ENCODE results near the gene ZBTB38.

The ZBTB38 gene

GRCh38 chr3:141401573-141402475 lies 33.5 kb downstream of the ZBTB38 start:
- in situ Hi-C loops (cut with MboI; ENCODE audit: low sequenced_read_pairs) = no loop called here

- in situ Hi-C loops (cut with MboI; ENCODE audit: low sequenced_read_pairs) = no loop called here
Observed at GRCh38 chr3:141402476-141403171, 34.3 kb downstream of the ZBTB38 start.

- in situ Hi-C loops (cut with MboI; ENCODE audit: low sequenced_read_pairs) = no loop called here
Observed at GRCh38 chr3:141403576-141403975, 35.3 kb downstream of the ZBTB38 start.

- in situ Hi-C loops (cut with MboI; ENCODE audit: low sequenced_read_pairs) = no loop called here
Observed at GRCh38 chr3:141405025-141405424, 36.7 kb downstream of the ZBTB38 start.

- in situ Hi-C loops (cut with MboI; ENCODE audit: low sequenced_read_pairs) = no loop called here
Observed at GRCh38 chr3:141405591-141405990, 37.3 kb downstream of the ZBTB38 start.

GRCh38 chr3:141406265-141406664 lies 38.0 kb downstream of the ZBTB38 start:
- in situ Hi-C loops (cut with MboI; ENCODE audit: low sequenced_read_pairs) = no loop called here

GRCh38 chr3:141407047-141407446 lies 38.7 kb downstream of the ZBTB38 start:
- in situ Hi-C loops (cut with MboI; ENCODE audit: low sequenced_read_pairs) = no loop called here

- in situ Hi-C loops (cut with MboI; ENCODE audit: low sequenced_read_pairs) = no loop called here
Observed at GRCh38 chr3:141407825-141408224, 39.5 kb downstream of the ZBTB38 start.

GRCh38 chr3:141408596-141408995 lies 40.3 kb downstream of the ZBTB38 start:
- in situ Hi-C loops (cut with MboI; ENCODE audit: low sequenced_read_pairs) = no loop called here

GRCh38 chr3:141409940-141410241 lies 41.6 kb downstream of the ZBTB38 start:
- in situ Hi-C loops (cut with MboI; ENCODE audit: low sequenced_read_pairs) = no loop called here

GRCh38 chr3:141410408-141410807 lies 42.1 kb downstream of the ZBTB38 start:
- in situ Hi-C loops (cut with MboI; ENCODE audit: low sequenced_read_pairs) = no loop called here

- in situ Hi-C loops (cut with MboI; ENCODE audit: low sequenced_read_pairs) = no loop called here
Observed at GRCh38 chr3:141410846-141411245, 42.5 kb downstream of the ZBTB38 start.

- in situ Hi-C loops (cut with MboI; ENCODE audit: low sequenced_read_pairs) = no loop called here
Observed at GRCh38 chr3:141411251-141411771, 43.0 kb downstream of the ZBTB38 start.

GRCh38 chr3:141412087-141412935 lies 44.0 kb downstream of the ZBTB38 start:
- in situ Hi-C loops (cut with MboI; ENCODE audit: low sequenced_read_pairs) = no loop called here

- in situ Hi-C loops (cut with MboI; ENCODE audit: low sequenced_read_pairs) = no loop called here
Observed at GRCh38 chr3:141412936-141413354, 44.6 kb downstream of the ZBTB38 start.

GRCh38 chr3:141413391-141413790 lies 45.1 kb downstream of the ZBTB38 start:
- in situ Hi-C loops (cut with MboI; ENCODE audit: low sequenced_read_pairs) = no loop called here

- in situ Hi-C loops (cut with MboI; ENCODE audit: low sequenced_read_pairs) = no loop called here
Observed at GRCh38 chr3:141413801-141414689, 45.7 kb downstream of the ZBTB38 start.

- in situ Hi-C loops (cut with MboI; ENCODE audit: low sequenced_read_pairs) = no loop called here
Observed at GRCh38 chr3:141414800-141415462, 46.6 kb downstream of the ZBTB38 start.

- in situ Hi-C loops (cut with MboI; ENCODE audit: low sequenced_read_pairs) = no loop called here
Observed at GRCh38 chr3:141415953-141416352, 47.6 kb downstream of the ZBTB38 start.
